T47D (cell line): ENCODE measurements around the gene USP17L12.
"Not testable (repeated sequence)": the region's sequence is repeated elsewhere in the genome, so short reads cannot be mapped to it uniquely, and the experiment has no call there.

Experiments
- DNase-seq, 2 experiments: peaks; one replicate each; pipeline versions ENCODE4 v3.0.0 to v3.0.0-alpha.2; 2011 to 2012; ENCODE audit warnings: low read depth in 1 of 2, low spot score in 1 of 2
- in situ Hi-C: cut with HindIII; loops from 2 replicates; pipeline ENCODE4 v1.10.0; 2016; ENCODE audit warnings: low sequenced_read_pairs, low pct_unique_long_range_greater_than_20kb

USP17L12 gene

GRCh38 chr4:9219852-9220251 lies at the start of gene USP17L12:
Gene USP17L12 (plus strand): TSS chr4:9220152. CDS start chr4:9220152, 0 bp downstream.
- DNase-seq, in situ Hi-C loops: not testable (repeated sequence)

GRCh38 chr4:9210357-9210756 lies 9.6 kb upstream of the USP17L12 start, which contains the start of gene USP17L10:
Gene USP17L10 (plus strand): TSS chr4:9210657. CDS start chr4:9210657, 0 bp downstream.
- in situ Hi-C loops, DNase-seq: not testable (repeated sequence)

- in situ Hi-C loops, DNase-seq: not testable (repeated sequence)
Observed at GRCh38 chr4:9214701-9215100, 5.3 kb upstream of the USP17L12 start.

- in situ Hi-C loops = not testable (repeated sequence)
Observed at GRCh38 chr4:9215105-9215504, 4.8 kb upstream of the USP17L12 start, which contains the start of gene USP17L11. Gene USP17L11 (plus strand): TSS chr4:9215405. CDS start chr4:9215405, 0 bp downstream.

GRCh38 chr4:9224596-9224995 lies 4.6 kb downstream of the USP17L12 start, which contains the start of gene USP17L13:
Gene USP17L13 (plus strand): TSS chr4:9224896. CDS start chr4:9224896, 0 bp downstream.
- in situ Hi-C loops = not testable (repeated sequence)

More at GRCh38 chr4:9215105-9215504, 4.8 kb upstream of the USP17L12 start, which contains the start of gene USP17L11:
- DNase-seq = not testable (repeated sequence)

GRCh38 chr4:9230249-9230648 lies 10.3 kb downstream of the USP17L12 start:
- in situ Hi-C loops, DNase-seq: not testable (repeated sequence)

More at GRCh38 chr4:9224596-9224995, 4.6 kb downstream of the USP17L12 start, which contains the start of gene USP17L13:
- not testable (repeated sequence) for DNase-seq

GRCh38 chr4:9234085-9234484 lies 14.1 kb downstream of the USP17L12 start, which contains the start of gene USP17L15:
Gene USP17L15 (plus strand): TSS chr4:9234385. CDS start chr4:9234385, 0 bp downstream.
- DNase-seq, in situ Hi-C loops: not testable (repeated sequence)

- in situ Hi-C loops = not testable (repeated sequence)
Observed at GRCh38 chr4:9238461-9238860, 18.5 kb downstream of the USP17L12 start.

GRCh38 chr4:9243579-9243978 lies 23.6 kb downstream of the USP17L12 start, which contains the start of gene USP17L17:
Gene USP17L17 (plus strand): TSS chr4:9243879. CDS start chr4:9243879, 0 bp downstream.
- DNase-seq, in situ Hi-C loops: not testable (repeated sequence)

More at GRCh38 chr4:9238461-9238860, 18.5 kb downstream of the USP17L12 start:
- not testable (repeated sequence) for DNase-seq

- DNase-seq, in situ Hi-C loops: not testable (repeated sequence)
Observed at GRCh38 chr4:9247953-9248680, 28.2 kb downstream of the USP17L12 start, which contains the start of gene USP17L18. Gene USP17L18 (plus strand): TSS chr4:9248630. CDS start chr4:9248630, 0 bp downstream.

GRCh38 chr4:9253078-9253477 lies 33.1 kb downstream of the USP17L12 start, which contains the start of gene USP17L19:
Gene USP17L19 (plus strand): TSS chr4:9253378. CDS start chr4:9253378, 0 bp downstream.
- DNase-seq, in situ Hi-C loops: not testable (repeated sequence)

GRCh38 chr4:9257824-9258223 lies 37.9 kb downstream of the USP17L12 start, which contains the start of gene USP17L20:
Gene USP17L20 (plus strand): TSS chr4:9258124. CDS start chr4:9258124, 0 bp downstream.
- in situ Hi-C loops = not testable (repeated sequence)

GRCh38 chr4:9262572-9262971 lies 42.6 kb downstream of the USP17L12 start, which contains the start of gene USP17L21:
Gene USP17L21 (plus strand): TSS chr4:9262872. CDS start chr4:9262872, 0 bp downstream.
- DNase-seq, in situ Hi-C loops: not testable (repeated sequence)

More at GRCh38 chr4:9257824-9258223, 37.9 kb downstream of the USP17L12 start, which contains the start of gene USP17L20:
- DNase-seq = not testable (repeated sequence)

GRCh38 chr4:9267319-9267718 lies 47.4 kb downstream of the USP17L12 start, which contains the start of gene USP17L22:
Gene USP17L22 (plus strand): TSS chr4:9267619. CDS start chr4:9267619, 0 bp downstream.
- DNase-seq, in situ Hi-C loops: not testable (repeated sequence)
